ENCODE data around the gene GSDMA. TPM values are rescaled to one million over a fixed set of nuclear protein-coding genes. Genes with fewer than 3 reads are reported as not detected.

GSDMA gene
- total RNA-seq, 4 donors from 2014 or later, result 0.20 TPM; not detected in 3

GRCh38 chr17:39963829-39964228, 1.0 kb downstream of the GSDMA start:
- DNase-seq (ENCODE audit: low spot score in 2 of 2), result no peak
- Histone ChIP-seq H3K27me3 (no peaks in the 10 kb centered on the region), H3K4me3 (no peak overlapping the region), H3K36me3 (no peaks in the 10 kb centered on the region), H3K9me3 (no peaks in the 10 kb centered on the region), H3K4me1 (peaks cover 0 to 4% (median 2%) of the 10 kb centered on the region in 4 donors), H3K27ac (no peak overlapping the region)
- TF ChIP-seq POLR2A (IDR thresholded peaks at IDR 0.05) (no peak), EP300 (IDR thresholded peaks at IDR 0.05) (no peak), CTCF (IDR thresholded peaks at IDR 0.05) (no peak)
- 78 to 80% methylated on average over 6 of the region's 6 CpGs for WGBS, 2 donors

DNA sequence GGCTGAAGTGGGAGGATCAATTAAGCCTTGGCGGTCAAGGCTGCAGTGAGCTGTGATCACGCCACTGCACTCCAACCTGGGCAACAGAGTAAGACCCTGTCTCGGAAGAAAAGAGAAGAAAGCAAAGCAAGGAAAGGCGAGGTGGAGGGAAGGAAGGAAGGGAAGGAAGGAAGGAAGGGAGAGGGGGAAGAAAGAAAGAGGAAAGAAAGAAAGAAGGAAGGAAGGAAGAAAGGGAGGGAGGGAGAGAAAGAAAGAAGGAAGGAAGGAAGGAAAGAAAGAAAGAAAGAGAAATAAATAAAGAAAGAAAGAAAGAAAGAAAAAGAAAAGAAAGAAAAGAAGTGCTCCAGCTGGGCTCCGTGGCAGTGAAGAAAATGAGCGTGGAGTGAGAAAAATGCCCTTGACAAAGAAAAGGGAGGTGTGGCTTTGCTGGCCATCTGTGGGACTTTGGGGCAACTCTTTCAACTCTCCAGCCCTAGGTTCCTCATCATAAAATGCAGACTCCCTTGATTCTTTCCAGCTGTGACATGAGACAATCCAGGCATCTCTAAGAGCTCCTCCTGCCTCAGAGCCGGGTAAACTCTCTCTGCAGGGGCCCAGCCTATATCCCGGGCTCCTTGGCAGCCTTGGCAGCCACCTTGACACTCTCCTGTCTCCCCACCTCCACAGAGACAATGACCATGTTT, 2.4 kb downstream of the GSDMA start:
- H3K36me3 ChIP-seq, result no peaks in the 10 kb centered on the region
- no peak overlapping the region for H3K4me3 ChIP-seq
- 48% methylated on average over 8 of the region's 8 CpGs for WGBS, 2 donors
- DNase-seq (ENCODE audit: low spot score in 2 of 2), result no peak
- H3K27me3 ChIP-seq, result no peaks in the 10 kb centered on the region
- H3K9me3 ChIP-seq, result no peaks in the 10 kb centered on the region
- H3K27ac ChIP-seq, result no peak overlapping the region
- TF ChIP-seq EP300 (IDR thresholded peaks at IDR 0.05) (no peak), POLR2A (IDR thresholded peaks at IDR 0.05) (no peak), CTCF (IDR thresholded peaks at IDR 0.05) (no peak)
- H3K4me1 ChIP-seq, result no peaks in the 10 kb centered on the region

DNA sequence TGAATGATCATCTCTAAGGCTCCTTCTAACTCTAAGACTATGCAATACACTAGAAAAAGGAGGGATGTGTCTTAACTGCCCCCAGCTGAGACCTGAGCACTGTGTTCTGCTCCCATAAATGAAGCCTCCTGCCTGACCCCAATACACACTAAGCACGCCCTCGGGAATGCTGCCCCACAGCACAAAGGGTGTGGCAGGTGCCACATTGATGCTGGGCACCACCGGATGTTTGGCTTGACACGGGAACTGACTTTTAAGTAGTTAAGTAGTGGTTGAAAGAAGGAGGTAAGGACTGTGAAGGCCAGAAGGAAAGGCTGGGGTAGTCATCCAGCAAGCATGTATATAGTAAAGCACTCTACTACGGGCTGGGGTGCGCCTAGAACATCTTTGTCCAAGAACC, 4.0 kb downstream of the GSDMA start:
- TF ChIP-seq POLR2A (IDR thresholded peaks at IDR 0.05), result no peak
- TF ChIP-seq CTCF (IDR thresholded peaks at IDR 0.05), result no peak
- no peak for TF ChIP-seq EP300 (IDR thresholded peaks at IDR 0.05)
- Histone ChIP-seq H3K4me3 (no peak overlapping the region), H3K9me3 (no peaks in the 10 kb centered on the region), H3K36me3 (no peaks in the 10 kb centered on the region), H3K4me1 (no peaks in the 10 kb centered on the region), H3K27ac (peak overlapping the region in 2 of 4 donors; percentile 37 to 55), H3K27me3 (no peaks in the 10 kb centered on the region)
- WGBS, 2 donors, result 77 to 87% methylated on average over 6 of the region's 6 CpGs
- DNase-seq (ENCODE audit: low spot score in 2 of 2), result no peak

DNA sequence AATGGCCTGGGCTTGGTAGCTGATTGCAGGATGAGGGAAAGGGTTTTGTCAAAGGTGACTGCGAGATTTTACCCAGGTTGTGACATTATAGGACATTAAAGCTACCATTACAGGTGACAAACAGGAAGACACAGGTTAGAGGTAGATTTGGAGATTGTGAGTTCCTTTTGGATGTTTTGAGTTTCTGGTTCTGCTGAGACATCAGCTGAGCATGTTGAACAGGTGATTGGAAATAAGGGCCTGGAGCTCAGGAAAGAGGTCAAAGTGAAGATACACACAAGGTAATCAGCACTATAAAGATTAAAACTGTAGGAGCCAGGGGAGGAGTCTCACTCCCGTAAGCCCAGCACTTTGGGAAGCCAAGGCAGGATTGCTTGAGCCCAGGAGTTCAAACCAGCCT, 6.0 kb downstream of the GSDMA start:
- Histone ChIP-seq H3K27me3 (no peaks in the 10 kb centered on the region), H3K27ac (no peak overlapping the region), H3K9me3 (no peaks in the 10 kb centered on the region), H3K36me3 (no peaks in the 10 kb centered on the region), H3K4me3 (no peak overlapping the region), H3K4me1 (no peaks in the 10 kb centered on the region)
- 74 to 90% methylated on average over 2 of the region's 2 CpGs for WGBS, 2 donors
- DNase-seq (ENCODE audit: low spot score in 2 of 2), result no peak
- TF ChIP-seq EP300 (IDR thresholded peaks at IDR 0.05) (no peak), CTCF (IDR thresholded peaks at IDR 0.05) (no peak), POLR2A (IDR thresholded peaks at IDR 0.05) (no peak)

DNA sequence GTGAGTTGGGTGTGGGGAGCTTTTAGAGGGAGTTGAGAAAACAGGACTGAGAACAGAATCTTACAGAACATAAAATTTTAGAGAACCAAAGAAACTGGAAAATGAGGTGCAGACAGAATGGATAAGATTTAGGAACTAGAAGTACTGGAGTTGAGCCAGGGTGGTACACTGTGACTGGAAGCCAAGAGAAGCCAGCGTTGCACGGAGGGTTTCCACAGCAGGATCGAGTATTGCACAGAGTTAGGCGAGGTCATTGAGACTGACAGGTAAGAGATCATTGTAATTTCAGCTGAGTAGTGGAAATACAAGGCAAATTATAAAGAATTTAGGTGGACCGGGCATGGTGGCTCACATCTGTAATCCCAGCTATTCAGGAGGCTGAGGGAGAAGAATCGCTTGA, 6.6 kb downstream of the GSDMA start:
- Histone ChIP-seq H3K36me3 (no peaks in the 10 kb centered on the region), H3K9me3 (no peaks in the 10 kb centered on the region), H3K4me3 (no peak overlapping the region), H3K27me3 (no peaks in the 10 kb centered on the region), H3K4me1 (no peaks in the 10 kb centered on the region), H3K27ac (no peak overlapping the region)
- 73 to 80% methylated on average over 6 of the region's 6 CpGs for WGBS, 2 donors
- no peak for DNase-seq (ENCODE audit: low spot score in 2 of 2)
- TF ChIP-seq POLR2A (IDR thresholded peaks at IDR 0.05), result no peak
- no peak for TF ChIP-seq EP300 (IDR thresholded peaks at IDR 0.05)
- no peak for TF ChIP-seq CTCF (IDR thresholded peaks at IDR 0.05)
